ENCODE results near the gene TERF2IP. TPM values are rescaled to one million over a fixed set of nuclear protein-coding genes. Genes with fewer than 3 reads are reported as not detected.
A peak's percentile ranks its signal among the peaks of the same experiment; 100 is the strongest.

Gene TERF2IP
- total RNA-seq, 1 donor from 2014 or later = 34.9 TPM

DNA sequence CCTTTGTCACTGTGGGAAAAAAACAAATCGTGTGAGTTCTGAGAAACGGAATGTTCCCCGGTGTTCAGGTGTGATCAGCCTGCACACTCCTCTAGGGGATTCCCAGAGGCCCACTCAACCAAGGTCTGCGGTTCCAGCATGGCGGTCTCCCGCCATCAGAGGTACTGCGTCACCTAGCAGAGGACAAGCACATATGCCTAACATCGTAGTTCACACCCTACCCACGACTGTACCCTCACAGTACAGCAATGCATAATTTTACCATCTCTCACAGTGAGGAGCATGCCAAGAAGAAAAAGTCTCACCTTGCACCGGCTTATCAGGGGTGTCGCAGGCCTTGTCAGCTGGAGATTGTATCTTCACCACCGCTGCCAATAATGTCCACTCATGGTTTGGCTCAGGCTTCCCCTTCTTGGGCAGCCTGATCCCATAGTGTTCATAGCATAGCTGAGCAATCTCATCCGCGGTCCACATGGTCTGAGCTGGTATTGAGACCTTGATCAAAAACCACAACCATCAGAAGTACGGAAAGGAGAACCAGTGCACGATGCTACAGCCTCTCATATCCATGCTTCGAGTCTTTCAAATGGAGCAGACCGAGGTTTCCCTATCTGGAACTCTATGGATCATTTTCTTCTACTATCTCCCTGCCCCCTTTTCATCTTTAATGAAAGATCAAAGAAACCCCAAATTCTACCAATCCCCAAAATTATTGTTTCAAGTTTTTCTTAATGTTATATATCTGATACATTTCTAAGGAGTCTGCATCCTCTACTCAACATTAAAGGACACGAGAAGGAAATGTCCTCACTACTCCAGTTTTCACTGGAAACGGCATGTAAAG is 27.0 kb upstream of the TERF2IP start:
- H3F3A ChIP-seq (ENCODE audit: low read depth) = peaks cover 24% of the 10 kb centered on the region
- Mint-ChIP-seq H3K9me3 (no peaks in the 10 kb centered on the region), H3K4me3 (peak overlapping the region; percentile 97), H3K4me1 (peaks cover 15% of the 10 kb centered on the region), H3K27ac (no peak overlapping the region), H3K36me3 (peaks cover 19% of the 10 kb centered on the region), H3K27me3 (ENCODE audit: insufficient read depth, low read depth) (no peaks in the 10 kb centered on the region)
- H3K27me3 ChIP-seq = no peaks in the 10 kb centered on the region
- no peak overlapping the region for H3K9ac ChIP-seq
- no peak overlapping the region for H3K27ac ChIP-seq
- peak overlapping the region; percentile 84 for H3K4me3 ChIP-seq
- H3K79me2 ChIP-seq (ENCODE audit: low read depth) = peaks cover 15% of the 10 kb centered on the region
- H3K4me1 ChIP-seq = peaks cover 12% of the 10 kb centered on the region
- TF ChIP-seq, protein P1, sequence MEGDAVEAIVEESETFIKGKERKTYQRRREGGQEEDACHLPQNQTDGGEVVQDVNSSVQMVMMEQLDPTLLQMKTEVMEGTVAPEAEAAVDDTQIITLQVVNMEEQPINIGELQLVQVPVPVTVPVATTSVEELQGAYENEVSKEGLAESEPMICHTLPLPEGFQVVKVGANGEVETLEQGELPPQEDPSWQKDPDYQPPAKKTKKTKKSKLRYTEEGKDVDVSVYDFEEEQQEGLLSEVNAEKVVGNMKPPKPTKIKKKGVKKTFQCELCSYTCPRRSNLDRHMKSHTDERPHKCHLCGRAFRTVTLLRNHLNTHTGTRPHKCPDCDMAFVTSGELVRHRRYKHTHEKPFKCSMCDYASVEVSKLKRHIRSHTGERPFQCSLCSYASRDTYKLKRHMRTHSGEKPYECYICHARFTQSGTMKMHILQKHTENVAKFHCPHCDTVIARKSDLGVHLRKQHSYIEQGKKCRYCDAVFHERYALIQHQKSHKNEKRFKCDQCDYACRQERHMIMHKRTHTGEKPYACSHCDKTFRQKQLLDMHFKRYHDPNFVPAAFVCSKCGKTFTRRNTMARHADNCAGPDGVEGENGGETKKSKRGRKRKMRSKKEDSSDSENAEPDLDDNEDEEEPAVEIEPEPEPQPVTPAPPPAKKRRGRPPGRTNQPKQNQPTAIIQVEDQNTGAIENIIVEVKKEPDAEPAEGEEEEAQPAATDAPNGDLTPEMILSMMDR (IDR thresholded peaks at IDR 0.05) = no peak
- TF ChIP-seq EZH2 (IDR thresholded peaks at IDR 0.05) (no peak), EZH2phosphoT487 (IDR thresholded peaks at IDR 0.05) (no peak)
- peak overlapping the region; percentile 93 for H3K4me2 ChIP-seq
- no peaks in the 10 kb centered on the region for H4K20me1 ChIP-seq (ENCODE audit: low read depth)
- H2AFZ ChIP-seq (replicated peaks) = no peak overlapping the region
- no peaks in the 10 kb centered on the region for H3K36me3 ChIP-seq
- H3K9me3 ChIP-seq (ENCODE audit: low read depth) = no peaks in the 10 kb centered on the region
- no peak for DNase-seq (ENCODE audit: low spot score)

DNA sequence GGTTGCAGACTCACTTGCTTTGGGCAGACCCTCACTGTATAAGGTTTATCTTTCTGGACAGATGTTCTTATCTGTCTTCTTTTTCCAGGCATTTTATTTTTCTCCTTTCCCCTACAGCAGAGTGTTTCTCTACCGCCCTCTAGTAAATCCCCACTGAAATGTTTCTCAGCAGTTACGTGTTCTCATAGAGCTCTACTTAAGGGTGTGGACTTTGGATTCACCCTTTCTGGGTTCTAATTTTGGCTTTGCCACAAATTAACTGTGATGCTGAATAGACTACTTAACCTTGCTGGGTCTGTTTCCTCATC is 26.4 kb upstream of the TERF2IP start:
- peak overlapping the region; percentile 93 for H3K4me2 ChIP-seq
- H3K36me3 Mint-ChIP-seq = peaks cover 24% of the 10 kb centered on the region

DNA sequence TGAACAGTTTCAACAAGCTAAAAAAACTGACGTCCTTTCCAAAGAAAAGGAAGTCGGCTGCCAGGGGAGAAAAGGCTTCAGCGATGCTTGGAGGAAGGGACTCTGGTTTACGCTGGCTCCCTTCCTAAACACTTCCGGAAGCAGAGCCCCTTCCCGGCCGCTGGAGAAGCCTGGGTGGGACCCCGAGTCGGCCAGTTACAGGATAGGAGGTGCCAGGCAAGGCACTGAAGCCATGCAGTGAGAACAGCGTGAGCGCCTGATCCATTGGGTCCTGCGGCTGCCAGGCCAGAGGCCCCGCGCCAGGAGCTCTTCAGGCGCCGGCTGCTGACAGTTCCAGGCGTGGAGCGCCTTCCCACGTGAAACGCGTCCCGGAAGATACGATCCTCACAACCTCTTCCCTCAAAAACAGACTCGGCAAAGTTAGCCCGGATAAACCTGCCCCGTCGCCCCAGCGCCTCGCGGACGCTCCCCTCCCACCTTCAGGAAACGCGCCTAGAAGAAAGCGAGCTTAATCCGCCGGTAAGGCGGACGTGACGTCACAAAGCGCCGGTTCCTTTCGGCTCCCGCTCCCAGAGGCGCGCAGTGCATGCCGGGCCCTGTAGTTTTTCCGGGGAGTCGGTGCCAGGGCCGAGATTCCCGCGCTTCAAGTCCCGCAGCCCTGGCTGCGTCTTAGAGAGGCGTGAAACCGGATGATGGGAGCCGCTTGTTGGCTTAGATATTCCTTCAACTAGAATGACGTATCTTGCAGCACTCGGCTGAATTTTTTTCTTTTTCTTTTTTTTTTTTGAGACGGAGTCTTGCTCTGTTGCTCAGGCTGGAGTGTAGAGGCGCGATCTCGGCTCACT is 24.6 kb upstream of the TERF2IP start, which contains the start of gene ADAT1:
Gene ADAT1, minus strand, starts transcription at position 521 of the 845 bp plus-strand sequence. CDS start 2,482 bp downstream, outside the sequence.
- Mint-ChIP-seq H3K27ac (peak within 1 kb of the TSS; percentile 23), H3K36me3 (peaks cover 30% of the 10 kb centered on the region)

More for the DNA sequence above, 26.4 kb upstream of the TERF2IP start:
- Histone ChIP-seq H3F3A (ENCODE audit: low read depth) (peaks cover 24% of the 10 kb centered on the region), H3K27ac (no peak overlapping the region), H3K4me3 (peak overlapping the region; percentile 84), H3K36me3 (no peaks in the 10 kb centered on the region), H3K9me3 (ENCODE audit: low read depth) (no peaks in the 10 kb centered on the region), H2AFZ (replicated peaks) (no peak overlapping the region), H4K20me1 (ENCODE audit: low read depth) (no peaks in the 10 kb centered on the region), H3K27me3 (no peaks in the 10 kb centered on the region), H3K4me1 (peaks cover 12% of the 10 kb centered on the region), H3K79me2 (ENCODE audit: low read depth) (peaks cover 15% of the 10 kb centered on the region), H3K9ac (no peak overlapping the region)
- no peak for TF ChIP-seq EZH2phosphoT487 (IDR thresholded peaks at IDR 0.05)
- TF ChIP-seq, protein P1 (IDR thresholded peaks at IDR 0.05) = peak; percentile 67
- Mint-ChIP-seq H3K27ac (no peak overlapping the region), H3K4me1 (peaks cover 15% of the 10 kb centered on the region), H3K9me3 (no peaks in the 10 kb centered on the region), H3K27me3 (ENCODE audit: insufficient read depth, low read depth) (no peaks in the 10 kb centered on the region), H3K4me3 (peak overlapping the region; percentile 97)
- DNase-seq (ENCODE audit: low spot score) = peak; percentile 52

More for the DNA sequence above, 24.6 kb upstream of the TERF2IP start, which contains the start of gene ADAT1:
- Histone ChIP-seq H3K27me3 (no peaks in the 10 kb centered on the region), H3K4me1 (peaks cover 12% of the 10 kb centered on the region), H3K79me2 (ENCODE audit: low read depth) (peaks cover 15% of the 10 kb centered on the region), H3K9me3 (ENCODE audit: low read depth) (no peaks in the 10 kb centered on the region), H3K27ac (peak within 1 kb of the TSS; percentile 85), H3K36me3 (no peaks in the 10 kb centered on the region), H3K4me3 (peak within 1 kb of the TSS; percentile 84), H2AFZ (replicated peaks) (peak within 1 kb of the TSS; percentile 83), H3K4me2 (peak within 1 kb of the TSS; percentile 93), H4K20me1 (ENCODE audit: low read depth) (no peaks in the 10 kb centered on the region), H3F3A (ENCODE audit: low read depth) (peaks cover 28% of the 10 kb centered on the region), H3K9ac (peak within 1 kb of the TSS; percentile 84)
- Mint-ChIP-seq H3K4me3 (peak within 1 kb of the TSS; percentile 97), H3K27me3 (ENCODE audit: insufficient read depth, low read depth) (peaks cover 4% of the 10 kb centered on the region), H3K4me1 (peaks cover 15% of the 10 kb centered on the region), H3K9me3 (no peaks in the 10 kb centered on the region)
- peak; percentile 100 for DNase-seq (ENCODE audit: low spot score)
- TF ChIP-seq EZH2 (IDR thresholded peaks at IDR 0.05) (no peak), EZH2phosphoT487 (IDR thresholded peaks at IDR 0.05) (no peak)
- TF ChIP-seq, protein P1 (IDR thresholded peaks at IDR 0.05) = no peak

Data from neural progenitor cell (in vitro differentiated cells).